Medulla oblongata (tissue), 1 donor: ENCODE data around the gene UBAC2.
"Not testable (repeated sequence)": the region's sequence is repeated elsewhere in the genome, so short reads cannot be mapped to it uniquely, and the experiment has no call there.

Experiments
- DNase-seq: peaks from one replicate; pipeline ENCODE4 v3.0.0-alpha.2; 2015; ENCODE audit errors: extremely low spot score

The UBAC2 gene

GRCh38 chr13:99393391-99393790 lies 192.7 kb downstream of the UBAC2 start:
- not testable (repeated sequence) for DNase-seq

- no peak for DNase-seq
Observed at GRCh38 chr13:99393791-99394735, 193.4 kb downstream of the UBAC2 start.

- no peak for DNase-seq
Observed at GRCh38 chr13:99395436-99395835, 194.8 kb downstream of the UBAC2 start.

DNA sequence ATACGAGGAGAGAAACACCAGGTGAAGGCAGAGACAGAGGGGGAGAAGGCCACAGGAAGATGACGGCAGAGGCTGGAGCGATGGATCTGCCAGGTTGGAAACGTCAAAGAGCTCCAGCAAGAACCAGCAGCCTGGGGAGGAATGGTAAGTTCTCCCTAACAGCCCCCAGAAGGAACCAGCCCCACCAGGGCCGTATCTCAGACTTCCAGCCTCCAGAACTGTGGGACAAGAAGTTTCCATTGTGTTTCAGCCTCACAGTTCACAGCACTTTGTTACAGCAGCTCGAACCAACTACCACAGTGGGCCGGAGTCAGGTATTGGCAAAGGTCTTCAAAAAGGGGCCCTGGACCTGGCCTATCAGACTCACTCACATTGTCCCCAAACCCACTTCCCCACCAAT lies 195.8 kb downstream of the UBAC2 start:
- DNase-seq, result no peak

GRCh38 chr13:99398071-99398470 lies 197.4 kb downstream of the UBAC2 start:
- DNase-seq, result no peak

DNA sequence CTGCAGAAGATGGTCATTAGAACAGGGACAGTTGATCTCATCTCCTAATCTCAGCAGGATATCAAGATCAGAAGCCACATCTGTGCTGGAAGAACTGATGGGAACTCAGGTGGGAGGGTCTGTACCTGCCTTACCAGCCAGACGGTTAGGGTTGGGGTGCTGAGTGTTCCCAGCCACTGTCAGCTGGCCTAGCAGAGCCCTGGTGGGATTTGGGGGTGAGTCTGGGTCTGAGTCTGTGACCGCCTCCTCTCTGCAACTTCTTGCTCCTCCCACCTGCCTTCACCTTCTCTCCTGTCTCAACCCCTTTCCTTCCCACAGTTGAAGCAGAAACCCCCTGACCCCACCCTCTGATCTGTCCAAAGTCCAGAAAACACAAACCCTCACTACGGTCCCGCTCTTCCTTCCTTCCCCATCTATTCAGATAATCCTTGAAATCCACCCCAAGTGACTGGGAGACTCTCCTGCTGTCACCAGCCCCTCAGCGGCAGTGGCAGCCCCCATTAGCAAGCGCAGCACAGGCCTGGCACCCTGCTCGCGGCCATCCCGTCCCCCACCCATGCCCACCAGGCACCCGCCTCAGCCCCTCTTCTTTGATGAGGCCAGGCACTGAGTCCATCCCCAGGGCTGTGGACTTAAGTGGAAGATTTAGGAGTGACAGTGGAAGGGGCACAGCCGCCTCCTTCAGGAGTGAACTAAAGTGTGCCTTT lies 198.4 kb downstream of the UBAC2 start:
- DNase-seq, result no peak

DNA sequence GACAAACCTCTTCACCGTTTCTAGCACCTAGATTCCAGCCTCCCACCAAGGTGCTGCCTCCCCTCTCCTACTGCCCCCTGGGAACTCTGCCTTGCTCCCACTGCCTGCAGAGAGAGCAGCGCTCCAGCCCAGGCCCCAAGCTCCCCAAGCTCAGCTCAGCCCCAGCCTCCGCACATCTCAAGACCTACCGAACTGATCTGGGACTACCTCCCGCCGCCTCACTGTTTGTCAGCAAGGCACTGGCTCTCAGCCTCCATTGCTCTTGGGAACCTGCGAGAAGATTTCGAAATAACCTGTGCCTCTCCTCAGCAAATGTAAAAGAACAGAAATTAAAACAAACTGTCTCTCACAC lies 198.9 kb downstream of the UBAC2 start:
- no peak for DNase-seq

DNA sequence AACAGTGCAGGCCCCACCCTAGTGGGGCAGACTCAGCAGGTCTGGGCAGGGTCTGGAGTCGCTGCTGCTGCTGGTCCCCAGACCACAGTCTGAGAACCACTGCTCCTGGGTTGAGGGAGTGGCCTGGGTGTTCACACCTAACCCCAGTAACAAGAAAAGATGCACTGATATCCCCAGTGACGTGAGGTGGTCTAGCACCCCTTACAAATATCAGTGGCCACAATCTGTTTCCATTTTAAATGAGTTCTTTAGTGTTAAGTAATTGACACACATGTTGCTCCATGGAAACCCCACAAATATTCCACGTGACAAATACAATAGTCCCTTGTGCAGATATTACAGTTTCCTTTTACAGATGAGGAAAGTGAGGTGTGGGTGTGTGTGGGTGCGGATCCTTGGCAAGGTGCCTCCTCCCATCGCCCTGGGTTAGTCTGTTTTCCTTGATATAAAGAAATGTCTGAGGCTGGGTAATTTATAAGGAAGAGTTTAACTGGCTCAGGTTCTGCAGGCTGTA lies 202.9 kb downstream of the UBAC2 start:
- DNase-seq, result no peak

- DNase-seq, result no peak
Observed at GRCh38 chr13:99404005-99404755, 203.5 kb downstream of the UBAC2 start.

GRCh38 chr13:99405966-99406365 lies 205.3 kb downstream of the UBAC2 start:
- no peak for DNase-seq

DNA sequence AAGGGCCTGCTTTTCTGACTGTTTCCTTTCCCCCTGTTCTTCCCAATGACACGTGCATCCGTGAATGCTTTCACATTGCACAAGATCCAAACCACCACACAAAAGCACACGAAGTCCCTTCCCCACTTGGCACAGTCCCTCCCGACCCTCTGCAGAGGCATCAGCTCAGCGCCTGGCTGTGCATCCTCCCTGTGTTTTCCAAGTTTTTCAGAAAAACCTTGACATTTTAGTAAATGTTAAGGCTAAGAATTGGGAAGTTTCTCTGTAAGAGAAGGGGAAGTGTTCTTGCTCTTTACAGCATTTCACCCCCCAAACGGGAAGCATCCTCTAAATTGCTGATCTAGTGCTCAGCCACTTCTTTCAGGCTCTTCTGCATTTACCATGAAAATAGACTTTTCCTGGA lies 206.1 kb downstream of the UBAC2 start:
- peak; percentile 68 for DNase-seq

GRCh38 chr13:99407906-99408702 lies 207.4 kb downstream of the UBAC2 start:
- DNase-seq, result no peak

GRCh38 chr13:99408703-99409000 lies 208.0 kb downstream of the UBAC2 start:
- no peak for DNase-seq

DNA sequence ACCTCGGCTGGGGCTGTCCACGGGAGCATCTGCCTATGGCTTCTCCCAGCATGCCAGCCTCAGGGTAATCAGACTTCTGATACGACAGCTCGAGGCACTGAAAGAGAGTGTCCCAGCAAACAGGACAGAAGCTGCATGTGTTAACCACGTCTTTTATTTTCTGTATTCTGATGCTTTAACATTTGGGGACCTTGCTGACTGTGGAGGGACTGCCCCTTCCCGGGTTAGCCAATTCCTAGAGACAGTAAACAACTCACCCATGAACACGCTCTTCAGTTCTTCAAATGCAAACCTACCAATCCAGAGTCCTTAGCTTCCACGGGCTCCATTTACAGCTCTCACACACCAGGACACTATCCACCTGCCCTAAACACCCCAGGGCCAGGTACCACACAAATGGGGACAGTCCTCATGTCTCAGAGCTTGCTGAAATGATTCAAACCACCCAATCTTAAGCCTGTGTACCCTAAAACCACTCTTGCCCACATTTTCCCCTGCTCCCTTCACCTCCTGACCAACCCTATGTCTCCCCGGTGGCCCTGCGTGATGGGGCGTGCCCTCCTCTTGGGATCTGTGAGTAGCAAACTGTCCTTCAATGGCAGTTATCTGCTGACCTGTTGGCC lies 208.9 kb downstream of the UBAC2 start:
- not testable (repeated sequence) for DNase-seq

- not testable (repeated sequence) for DNase-seq
Observed at GRCh38 chr13:99410646-99411475, 210.2 kb downstream of the UBAC2 start.

DNA sequence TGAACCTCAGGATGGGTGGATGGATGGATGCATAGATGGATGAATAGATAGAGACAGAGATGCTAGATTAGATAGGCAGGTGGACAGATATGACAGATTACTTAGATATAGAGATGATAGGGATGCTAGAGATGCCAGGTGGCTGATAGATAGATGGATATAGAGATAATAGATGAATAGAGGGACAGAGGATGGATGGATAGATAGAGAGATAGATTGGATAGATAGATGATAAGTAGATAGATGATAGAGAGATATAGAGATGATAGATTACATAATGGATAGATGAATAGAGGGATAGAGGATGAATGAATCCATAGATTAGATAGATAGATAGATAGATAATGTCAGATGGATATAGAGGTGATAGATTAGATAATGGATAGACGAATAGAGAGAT lies 212.2 kb downstream of the UBAC2 start:
- no peak for DNase-seq

DNA sequence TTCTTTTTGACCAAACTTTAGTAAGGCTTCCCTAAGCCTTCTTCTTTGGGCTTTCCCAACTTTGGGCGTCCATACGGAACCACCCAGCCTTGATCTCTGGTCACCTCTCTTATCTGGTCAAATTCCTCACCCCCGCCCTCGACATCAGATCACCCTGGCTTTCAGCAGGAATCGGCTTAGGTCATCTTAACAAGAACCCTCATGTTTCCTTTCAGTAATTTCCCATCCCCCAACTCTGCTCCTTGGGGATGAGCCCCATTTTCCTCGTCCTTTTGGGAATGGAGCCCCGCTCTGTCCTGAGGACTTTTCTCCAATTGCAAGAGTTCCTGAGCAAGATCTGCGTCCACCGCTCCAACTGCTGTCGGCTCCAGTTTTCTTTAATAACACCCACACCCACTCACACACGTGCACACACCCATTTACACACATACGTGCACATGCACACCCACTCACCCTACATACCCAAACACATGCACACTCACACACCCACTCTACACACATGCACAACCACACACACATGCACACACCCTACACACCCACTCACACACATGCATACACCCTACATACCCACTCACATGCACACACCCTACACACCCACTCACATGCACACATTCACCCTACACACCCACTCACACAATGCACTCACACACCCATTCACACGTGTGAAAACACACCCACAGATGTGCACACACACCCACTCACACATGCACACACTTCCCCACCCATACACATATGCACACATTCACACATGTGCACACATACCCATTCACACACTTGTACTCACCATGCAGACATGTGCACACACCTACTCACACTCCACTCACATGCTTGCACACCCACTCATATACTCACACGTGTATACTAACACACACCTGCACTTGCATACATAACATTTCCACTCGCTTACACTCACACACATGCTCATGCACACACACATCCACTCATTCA lies 213.7 kb downstream of the UBAC2 start:
- DNase-seq, result no peak

DNA sequence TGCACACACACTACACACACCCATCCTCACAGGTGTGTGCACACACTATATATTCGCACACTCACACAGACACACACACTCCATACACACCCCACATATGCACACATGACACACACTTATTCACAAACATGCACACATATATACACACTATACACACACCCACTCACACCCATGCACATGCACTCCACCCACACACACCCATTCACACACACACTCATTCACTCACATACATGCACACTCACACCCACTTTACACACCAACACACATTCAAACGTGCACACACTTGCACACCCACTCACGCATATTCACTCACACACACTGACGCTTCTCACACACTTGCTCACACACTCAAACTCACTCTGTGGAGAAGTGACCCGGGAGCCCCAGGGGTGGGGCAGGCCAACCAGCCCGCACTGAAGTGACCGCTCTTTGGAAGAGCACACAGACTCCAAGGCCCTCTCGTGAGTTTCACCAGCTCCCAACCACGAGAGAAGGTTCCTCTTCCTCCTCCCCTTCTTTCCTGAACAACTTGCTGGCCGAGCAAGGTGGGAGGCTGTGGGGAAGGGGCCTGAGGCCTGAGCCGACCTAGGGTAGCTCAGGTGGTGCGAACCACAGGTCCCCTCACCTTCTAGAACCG lies 214.5 kb downstream of the UBAC2 start:
- peak; percentile 27 for DNase-seq
